Left ventricle myocardium inferior (tissue), 1 donor: ENCODE results near the gene ENTPD5. TPM values are rescaled to one million over a fixed set of nuclear protein-coding genes. Genes with fewer than 3 reads are reported as not detected.

ENCODE experiments used
- DNase-seq: peaks from one replicate; pipeline ENCODE4 v3.0.0-alpha.2; 2020
- H3K27ac ChIP-seq: fragments of 200-600 bp; replicated peaks from 2 replicates; pipeline ENCODE4 v1.8.0; 2021
- H3K27me3 ChIP-seq: fragments of 200-600 bp; 2 replicates; pipeline ENCODE4 v1.8.0; 2021; ENCODE audit warnings: low read depth
- H3K36me3 ChIP-seq: fragments of 200-600 bp; 2 replicates; pipeline ENCODE4 v1.8.0; 2021
- H3K4me1 ChIP-seq: fragments of 200-600 bp; 2 replicates; pipeline ENCODE4 v1.8.0; 2021
- H3K4me3 ChIP-seq: fragments of 200-600 bp; 2 replicates; pipeline ENCODE4 v1.8.0; 2021; ENCODE audit warnings: mild to moderate bottlenecking, moderate library complexity
- H3K9me3 ChIP-seq: fragments of 200-600 bp; replicated peaks from 2 replicates; pipeline ENCODE4 v1.8.0; 2021
- intact Hi-C: fragments of 100-400 bp; cut with micrococcal nuclease; formaldehyde crosslinking; loops from one replicate; pipeline ENCODE4 v1.11.0; 2022
- long read RNA-seq: library from polyadenylated mRNA; unstranded; transcript quantifications from one replicate; pipeline ENCODE4 v2.0.0, GENCODE V29; 2021
- total RNA-seq: library from RNA; stranded (reverse); fragmentation: NEBNext Ultra II Directional; extraction: Animal tissue kit (Norgen Biotek cat#: 25700); gene quantifications from one replicate; pipeline ENCODE4 v1.2.1, GENCODE V29; 2021
- TF ChIP-seq, protein P1 (sequence below): fragments of 200-600 bp; IDR thresholded peaks from 2 replicates; pipeline ENCODE4 v1.8.0; 2021; ENCODE audit warnings: antibody characterized with exemption, mild to moderate bottlenecking, borderline replicate concordance
- donor health status: DM: no; HTN: yes; CAD: no; lungs with severe emphysema.

The ENTPD5 gene, protein sequence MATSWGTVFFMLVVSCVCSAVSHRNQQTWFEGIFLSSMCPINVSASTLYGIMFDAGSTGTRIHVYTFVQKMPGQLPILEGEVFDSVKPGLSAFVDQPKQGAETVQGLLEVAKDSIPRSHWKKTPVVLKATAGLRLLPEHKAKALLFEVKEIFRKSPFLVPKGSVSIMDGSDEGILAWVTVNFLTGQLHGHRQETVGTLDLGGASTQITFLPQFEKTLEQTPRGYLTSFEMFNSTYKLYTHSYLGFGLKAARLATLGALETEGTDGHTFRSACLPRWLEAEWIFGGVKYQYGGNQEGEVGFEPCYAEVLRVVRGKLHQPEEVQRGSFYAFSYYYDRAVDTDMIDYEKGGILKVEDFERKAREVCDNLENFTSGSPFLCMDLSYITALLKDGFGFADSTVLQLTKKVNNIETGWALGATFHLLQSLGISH
- total RNA-seq = 6.3 TPM
- long read RNA-seq, full-length matches to known transcripts = 5 of 8 reads
- long read RNA-seq, partial matches to known transcripts = 0 of 8 reads
- long read RNA-seq, other reads (novel, unspliced or antisense) = 3 of 8 reads

DNA sequence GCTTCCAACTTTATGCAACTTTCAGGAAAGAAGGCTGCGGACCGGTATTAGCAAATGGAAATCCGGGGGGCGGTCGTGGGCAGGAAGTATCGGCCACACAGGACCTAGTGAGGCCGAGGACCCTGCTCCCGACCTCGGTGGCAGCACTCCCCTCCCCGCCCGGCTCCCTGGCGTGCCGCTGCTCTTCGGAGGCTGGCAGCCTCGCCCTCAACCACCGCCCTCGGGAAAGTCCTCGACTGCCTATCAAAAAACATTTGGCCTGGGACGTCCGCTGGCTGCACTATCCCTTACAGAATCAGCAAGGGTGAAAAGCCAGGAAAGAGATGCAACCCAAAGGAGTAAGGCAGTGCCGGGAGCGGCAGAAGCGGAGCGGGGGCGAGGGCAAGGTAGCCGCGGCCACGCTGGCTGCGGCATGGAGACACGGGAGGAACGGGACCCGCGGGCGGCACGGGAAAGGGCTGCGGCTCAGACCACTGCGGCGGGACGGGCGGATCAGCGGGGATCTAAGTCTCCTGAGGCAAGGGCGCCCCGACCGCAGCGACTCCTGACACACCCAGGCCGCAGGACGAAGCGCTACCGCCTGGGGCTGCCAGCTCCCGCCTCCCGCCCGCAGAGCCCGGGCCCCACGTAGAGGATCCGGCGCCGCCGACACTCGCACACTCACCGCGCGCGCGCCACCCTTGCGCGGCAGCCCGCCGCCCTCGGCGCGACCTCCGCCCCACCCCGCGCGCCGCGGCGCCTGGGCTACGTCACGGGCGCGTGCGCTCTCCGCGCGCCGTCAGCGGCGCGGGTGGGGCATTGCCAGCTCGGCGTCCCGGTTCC, at the start of gene ENTPD5, which contains the start of gene BBOF1:
Gene ENTPD5 (minus strand): TSS at position 703 of the 822 bp plus-strand sequence. CDS start 31,186 bp downstream, outside the sequence.
Gene BBOF1 (plus strand): TSS at position 764 of the 822 bp plus-strand sequence. CDS start 130 bp downstream, outside the sequence.
- DNase-seq = peak; percentile 88
- intact Hi-C loops = no loop called here
- TF ChIP-seq, protein P1, sequence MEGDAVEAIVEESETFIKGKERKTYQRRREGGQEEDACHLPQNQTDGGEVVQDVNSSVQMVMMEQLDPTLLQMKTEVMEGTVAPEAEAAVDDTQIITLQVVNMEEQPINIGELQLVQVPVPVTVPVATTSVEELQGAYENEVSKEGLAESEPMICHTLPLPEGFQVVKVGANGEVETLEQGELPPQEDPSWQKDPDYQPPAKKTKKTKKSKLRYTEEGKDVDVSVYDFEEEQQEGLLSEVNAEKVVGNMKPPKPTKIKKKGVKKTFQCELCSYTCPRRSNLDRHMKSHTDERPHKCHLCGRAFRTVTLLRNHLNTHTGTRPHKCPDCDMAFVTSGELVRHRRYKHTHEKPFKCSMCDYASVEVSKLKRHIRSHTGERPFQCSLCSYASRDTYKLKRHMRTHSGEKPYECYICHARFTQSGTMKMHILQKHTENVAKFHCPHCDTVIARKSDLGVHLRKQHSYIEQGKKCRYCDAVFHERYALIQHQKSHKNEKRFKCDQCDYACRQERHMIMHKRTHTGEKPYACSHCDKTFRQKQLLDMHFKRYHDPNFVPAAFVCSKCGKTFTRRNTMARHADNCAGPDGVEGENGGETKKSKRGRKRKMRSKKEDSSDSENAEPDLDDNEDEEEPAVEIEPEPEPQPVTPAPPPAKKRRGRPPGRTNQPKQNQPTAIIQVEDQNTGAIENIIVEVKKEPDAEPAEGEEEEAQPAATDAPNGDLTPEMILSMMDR = no peak
- Histone ChIP-seq H3K4me3 (peak within 1 kb of the TSS; percentile 98), H3K9me3 (no peaks in the 10 kb centered on the region), H3K27ac (peak within 1 kb of the TSS; percentile 99), H3K36me3 (peaks cover 9% of the 10 kb centered on the region), H3K27me3 (no peaks in the 10 kb centered on the region), H3K4me1 (peaks cover 23% of the 10 kb centered on the region)

DNA sequence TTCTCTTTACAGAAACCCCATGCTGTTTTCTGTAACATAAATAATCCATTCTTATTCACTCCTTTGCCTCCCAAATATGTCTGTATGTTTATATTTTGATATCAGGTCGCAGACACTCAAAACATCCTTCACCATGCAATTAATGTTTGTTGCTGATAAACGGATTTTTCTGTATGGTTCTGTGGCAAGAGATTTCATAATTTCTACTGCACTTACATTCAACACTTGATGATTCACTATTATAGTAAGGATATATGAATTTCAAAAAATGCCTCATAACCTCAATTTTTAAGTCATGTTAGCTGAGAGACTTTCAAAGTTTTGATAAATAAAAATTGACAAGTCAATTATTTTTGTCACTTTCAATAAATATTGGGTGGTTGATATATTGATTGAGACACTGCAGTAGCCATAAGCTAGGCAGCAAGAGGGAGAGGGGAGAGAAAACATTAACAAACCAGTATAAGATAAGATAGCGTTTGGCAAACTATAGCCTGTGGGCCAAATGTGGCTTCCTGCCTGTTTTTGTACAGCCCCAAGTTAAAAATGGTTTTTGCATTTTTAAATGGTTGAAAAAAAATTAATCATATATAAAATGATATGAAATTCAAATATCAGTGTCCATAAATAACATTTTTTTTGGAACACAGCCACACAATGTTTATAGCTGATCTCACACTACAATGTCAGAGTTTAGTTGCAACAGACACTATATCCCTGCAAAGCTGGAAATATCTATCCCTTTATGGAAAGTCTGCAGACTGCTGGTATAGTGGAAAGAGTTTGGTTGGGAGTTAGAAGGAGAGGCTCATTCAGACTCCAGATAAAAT, 46.9 kb upstream of the ENTPD5 start:
- Histone ChIP-seq H3K27me3 (no peaks in the 10 kb centered on the region), H3K9me3 (no peaks in the 10 kb centered on the region), H3K36me3 (peaks cover 84% of the 10 kb centered on the region), H3K4me1 (no peaks in the 10 kb centered on the region), H3K4me3 (no peak overlapping the region), H3K27ac (no peak overlapping the region)
- TF ChIP-seq, protein P1 = no peak
- no peak for DNase-seq
- intact Hi-C loops = no loop called here

DNA sequence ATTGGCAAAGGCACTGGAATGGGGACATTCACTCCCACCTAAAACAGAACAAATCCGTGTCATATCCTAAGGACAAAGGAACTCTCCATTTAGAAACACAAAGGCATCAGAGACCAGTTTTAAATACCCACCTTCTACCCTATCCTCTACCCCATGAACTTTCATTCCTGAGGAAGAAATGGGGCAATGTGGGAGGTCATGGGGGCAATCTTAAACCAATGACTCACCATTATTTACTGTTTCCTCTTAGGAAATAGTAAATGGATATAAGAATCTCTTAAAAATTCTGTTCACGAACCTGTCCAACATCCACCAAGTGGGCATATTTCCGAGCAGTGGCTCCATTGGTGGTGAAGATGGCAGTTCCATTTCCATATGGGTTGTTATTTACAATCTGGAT, 45.8 kb upstream of the ENTPD5 start:
- Histone ChIP-seq H3K27ac (no peak overlapping the region), H3K4me1 (no peaks in the 10 kb centered on the region), H3K4me3 (no peak overlapping the region), H3K9me3 (no peaks in the 10 kb centered on the region), H3K27me3 (no peaks in the 10 kb centered on the region), H3K36me3 (peaks cover 90% of the 10 kb centered on the region)
- intact Hi-C loops = no loop called here
- no peak for DNase-seq
- TF ChIP-seq, protein P1 = no peak

DNA sequence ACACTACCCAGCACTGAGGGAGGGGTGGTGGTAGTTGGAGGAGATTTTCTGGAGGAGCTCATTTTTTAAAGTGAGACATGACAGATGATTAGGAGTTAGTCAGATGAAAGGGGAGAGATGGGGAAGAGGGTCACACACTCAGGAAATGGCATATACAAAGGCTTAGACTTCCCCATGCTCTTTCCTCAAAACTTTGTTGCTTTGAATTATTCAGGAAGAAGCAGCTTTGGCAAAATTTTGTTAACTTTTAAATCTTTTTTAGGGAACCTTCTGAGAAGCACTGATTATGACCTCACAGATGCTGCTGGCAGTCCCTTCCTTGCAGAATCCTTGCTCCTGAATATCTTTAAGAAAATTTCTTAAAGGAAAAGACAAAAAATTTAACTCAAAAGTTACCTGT, 45.3 kb upstream of the ENTPD5 start:
- Histone ChIP-seq H3K36me3 (peaks cover 90% of the 10 kb centered on the region), H3K4me3 (no peak overlapping the region), H3K4me1 (no peaks in the 10 kb centered on the region), H3K27ac (no peak overlapping the region), H3K9me3 (no peaks in the 10 kb centered on the region), H3K27me3 (no peaks in the 10 kb centered on the region)
- DNase-seq = no peak
- intact Hi-C loops = no loop called here
- TF ChIP-seq, protein P1 = no peak

DNA sequence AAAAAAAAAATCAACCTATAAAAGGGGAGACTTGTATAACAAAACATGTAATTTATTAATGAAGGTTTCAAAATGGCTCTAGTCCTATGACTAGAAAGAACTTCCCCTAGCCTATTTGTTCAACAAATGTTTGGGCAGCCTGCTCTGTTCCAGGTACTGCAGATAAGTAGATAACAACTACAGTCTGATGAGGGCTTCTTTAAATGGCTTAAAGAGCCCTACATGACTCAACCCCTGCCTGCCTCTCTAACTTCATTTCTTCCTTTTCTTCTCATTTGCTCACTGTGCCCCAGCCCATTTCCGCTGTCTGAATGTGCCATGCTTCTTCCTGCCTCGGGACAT, 43.7 kb upstream of the ENTPD5 start:
- Histone ChIP-seq H3K4me3 (no peak overlapping the region), H3K36me3 (peaks cover 95% of the 10 kb centered on the region), H3K27me3 (no peaks in the 10 kb centered on the region), H3K27ac (no peak overlapping the region), H3K9me3 (no peaks in the 10 kb centered on the region), H3K4me1 (no peaks in the 10 kb centered on the region)
- TF ChIP-seq, protein P1 = no peak
- DNase-seq = no peak
- intact Hi-C loops = no loop called here
